ENCODE results near the gene MIOX. TPM values are rescaled to one million over a fixed set of nuclear protein-coding genes. Genes with fewer than 3 reads are reported as not detected.

MIOX gene
- total and polyA plus RNA-seq, 2 of the 13 experiments (the other 11 are each of a cell fraction or from before 2014, with no cell fraction given) = 1.5 to 2.9 TPM

DNA sequence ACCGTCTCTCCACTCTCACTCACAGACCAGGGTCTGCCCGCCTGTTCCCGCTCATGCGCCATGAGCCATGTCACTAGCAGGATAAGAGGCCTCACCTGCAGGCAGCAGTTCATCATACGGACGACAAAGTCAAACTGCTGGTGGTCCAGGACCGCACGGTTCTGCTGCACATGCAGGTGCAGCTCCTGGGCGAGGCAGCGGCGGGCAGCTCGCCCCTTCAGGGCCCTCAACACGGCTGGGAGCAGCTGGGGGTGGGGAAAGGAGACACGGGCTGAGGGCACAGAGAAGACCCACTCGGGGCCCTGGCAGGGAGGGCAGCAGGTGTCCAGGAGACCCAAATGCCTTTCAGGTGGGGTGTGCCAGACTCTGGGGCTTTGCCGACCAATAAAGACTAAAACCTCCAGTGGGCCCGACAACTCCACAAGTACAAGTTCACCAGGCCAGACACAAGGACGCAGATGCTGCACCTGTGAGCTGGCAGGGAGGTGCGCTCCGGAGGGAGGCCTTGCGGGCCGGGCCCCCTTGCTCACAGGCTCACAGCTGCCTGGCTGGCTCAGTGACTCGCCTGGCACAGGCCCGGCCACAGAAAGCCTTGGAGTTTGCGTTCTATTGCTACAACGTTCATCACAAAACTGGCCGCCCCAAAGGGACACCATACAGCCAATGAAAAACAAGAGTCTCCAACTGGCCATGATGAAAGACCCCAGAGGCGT, 23.3 kb upstream of the MIOX start:
- DNase-seq (ENCODE audit: low spot score) (no peak), FAIRE-seq (no peak), ATAC-seq (no peak)
- no peaks in the 10 kb centered on the region for H3K4me1 ChIP-seq (ENCODE audit: insufficient read depth, low read length)
- H3K27me3 ChIP-seq (ENCODE audit: control insufficient read depth in 1 of 2, insufficient read depth in 2 of 2, low read length in 2 of 2) = no peaks in the 10 kb centered on the region
- POLR2A ChIA-PET = no interaction called here
- peaks cover 38 to 69% of the 10 kb centered on the region in 2 experiments; a peak in 4 of 5 replicates for H3K36me3 ChIP-seq (replicated peaks in 1 of 2; ENCODE audit: control insufficient read depth in 1 of 2, insufficient read depth in 2 of 2, low read length in 2 of 2)
- intact Hi-C loops (cut with micrococcal nuclease; ENCODE audit: unreplicated experiment) = no loop called here
- BruUV-seq (replicated peaks) = no TSS peak
- TF ChIP-seq AGO2 (optimal IDR thresholded peaks at IDR 0.05; ENCODE audit: low read depth, low read length) (peak; percentile 55), ARID2 (CRISPR knock-in tag; IDR thresholded peaks at IDR 0.05; ENCODE audit: borderline replicate concordance) (no peak), SETDB1 (CRISPR knock-in tag; IDR thresholded peaks at IDR 0.05; ENCODE audit: borderline replicate concordance) (no peak)
- no peak overlapping the region for H3K9ac ChIP-seq (ENCODE audit: insufficient read depth, low read depth, low read length)
- CTCF ChIA-PET (ENCODE audit: low intra/inter-chr PET ratio, low total read pairs) = no interaction called here
- 96% methylated on average over 17 of the region's 28 CpGs for WGBS (ENCODE audit: low lambda C conversion rate)
- H3K9me3 ChIP-seq (ENCODE audit: low read length) = no peaks in the 10 kb centered on the region
- H3K4me3 ChIP-seq (replicated peaks in 1 of 3; ENCODE audit: insufficient read depth in 1 of 3, low read depth in 2 of 3, low read length in 3 of 3) = no peak overlapping the region
- no peak overlapping the region for H2AFZ ChIP-seq (ENCODE audit: low read length)
- no peak overlapping the region for H3K4me2 ChIP-seq (ENCODE audit: low read depth, low read length)
- no peaks in the 10 kb centered on the region for H3K79me2 ChIP-seq (ENCODE audit: insufficient read depth, low read length)
- H3K27ac ChIP-seq (ENCODE audit: extremely low read length, insufficient read depth, low read length) = no peak overlapping the region
- in situ Hi-C loops (cut with HindIII; ENCODE audit: extremely low pct_ligation_motif_present, low pct_unique_long_range_greater_than_20kb) = no loop called here
- no peaks in the 10 kb centered on the region for H4K20me1 ChIP-seq (ENCODE audit: insufficient read depth, low read length)

DNA sequence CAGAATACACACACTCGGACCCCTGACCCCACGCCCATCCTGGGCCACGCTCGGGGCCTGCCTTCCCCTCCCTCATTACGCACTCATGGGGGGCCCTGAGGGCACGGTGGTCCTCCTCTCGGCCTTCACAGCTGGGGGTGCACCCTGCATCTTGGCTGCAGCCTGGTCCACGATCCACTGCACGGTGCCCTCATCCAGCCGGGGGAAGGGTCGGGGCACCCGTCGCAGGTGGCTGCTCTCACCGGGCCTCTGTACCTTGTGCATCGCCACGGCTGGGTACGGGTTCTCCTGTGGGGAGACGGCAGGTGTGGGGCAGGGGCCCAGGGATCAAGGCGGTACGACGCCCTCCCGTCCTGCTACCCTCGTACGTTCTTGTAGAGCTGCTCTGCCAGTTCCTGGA, 22.2 kb upstream of the MIOX start:
- H3K4me1 ChIP-seq (ENCODE audit: insufficient read depth, low read length) = no peaks in the 10 kb centered on the region
- ChIA-PET CTCF (ENCODE audit: low intra/inter-chr PET ratio, low total read pairs) (no interaction called here), POLR2A (no interaction called here)
- no TSS peak for BruUV-seq (replicated peaks)
- no peak overlapping the region for H2AFZ ChIP-seq (ENCODE audit: low read length)
- TF ChIP-seq SP4 (CRISPR knock-in tag; IDR thresholded peaks at IDR 0.05) (no peak), NFE2 (CRISPR knock-in tag; IDR thresholded peaks at IDR 0.05) (no peak), TSC22D2 (CRISPR knock-in tag; IDR thresholded peaks at IDR 0.05; ENCODE audit: borderline replicate concordance) (no peak), ARID2 (CRISPR knock-in tag; IDR thresholded peaks at IDR 0.05; ENCODE audit: borderline replicate concordance) (no peak), TBX3 (IDR thresholded peaks at IDR 0.05; ENCODE audit: borderline replicate concordance) (no peak)
- TF ChIP-seq, protein P1, sequence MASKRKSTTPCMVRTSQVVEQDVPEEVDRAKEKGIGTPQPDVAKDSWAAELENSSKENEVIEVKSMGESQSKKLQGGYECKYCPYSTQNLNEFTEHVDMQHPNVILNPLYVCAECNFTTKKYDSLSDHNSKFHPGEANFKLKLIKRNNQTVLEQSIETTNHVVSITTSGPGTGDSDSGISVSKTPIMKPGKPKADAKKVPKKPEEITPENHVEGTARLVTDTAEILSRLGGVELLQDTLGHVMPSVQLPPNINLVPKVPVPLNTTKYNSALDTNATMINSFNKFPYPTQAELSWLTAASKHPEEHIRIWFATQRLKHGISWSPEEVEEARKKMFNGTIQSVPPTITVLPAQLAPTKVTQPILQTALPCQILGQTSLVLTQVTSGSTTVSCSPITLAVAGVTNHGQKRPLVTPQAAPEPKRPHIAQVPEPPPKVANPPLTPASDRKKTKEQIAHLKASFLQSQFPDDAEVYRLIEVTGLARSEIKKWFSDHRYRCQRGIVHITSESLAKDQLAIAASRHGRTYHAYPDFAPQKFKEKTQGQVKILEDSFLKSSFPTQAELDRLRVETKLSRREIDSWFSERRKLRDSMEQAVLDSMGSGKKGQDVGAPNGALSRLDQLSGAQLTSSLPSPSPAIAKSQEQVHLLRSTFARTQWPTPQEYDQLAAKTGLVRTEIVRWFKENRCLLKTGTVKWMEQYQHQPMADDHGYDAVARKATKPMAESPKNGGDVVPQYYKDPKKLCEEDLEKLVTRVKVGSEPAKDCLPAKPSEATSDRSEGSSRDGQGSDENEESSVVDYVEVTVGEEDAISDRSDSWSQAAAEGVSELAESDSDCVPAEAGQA (IDR thresholded peaks at IDR 0.05; ENCODE audit: low read depth) = no peak
- TF ChIP-seq, protein P1 (CRISPR knock-in tag; IDR thresholded peaks at IDR 0.05; ENCODE audit: borderline replicate concordance) = no peak
- no peaks in the 10 kb centered on the region for H3K9me3 ChIP-seq (ENCODE audit: low read length)
- no peak overlapping the region for H3K4me2 ChIP-seq (ENCODE audit: low read depth, low read length)
- peaks cover 4% of the 10 kb centered on the region for H3K79me2 ChIP-seq (ENCODE audit: insufficient read depth, low read length)
- intact Hi-C loops (cut with micrococcal nuclease; ENCODE audit: unreplicated experiment) = no loop called here
- peaks cover 35 to 65% of the 10 kb centered on the region in 2 experiments; a peak in 4 of 5 replicates for H3K36me3 ChIP-seq (replicated peaks in 1 of 2; ENCODE audit: control insufficient read depth in 1 of 2, insufficient read depth in 2 of 2, low read length in 2 of 2)
- ATAC-seq = no peak
- no peak for DNase-seq (ENCODE audit: low spot score)
- no peaks in the 10 kb centered on the region for H4K20me1 ChIP-seq (ENCODE audit: insufficient read depth, low read length)
- H3K27ac ChIP-seq (ENCODE audit: extremely low read length, insufficient read depth, low read length) = no peak overlapping the region
- no peaks in the 10 kb centered on the region for H3K27me3 ChIP-seq (ENCODE audit: control insufficient read depth in 1 of 2, insufficient read depth in 2 of 2, low read length in 2 of 2)
- FAIRE-seq = no peak
- no peak overlapping the region for H3K4me3 ChIP-seq (replicated peaks in 1 of 3; ENCODE audit: insufficient read depth in 1 of 3, low read depth in 2 of 3, low read length in 3 of 3)
- H3K9ac ChIP-seq (ENCODE audit: insufficient read depth, low read depth, low read length) = no peak overlapping the region
- in situ Hi-C loops (cut with HindIII; ENCODE audit: extremely low pct_ligation_motif_present, low pct_unique_long_range_greater_than_20kb) = no loop called here
- WGBS (ENCODE audit: low lambda C conversion rate) = 93% methylated on average over 22 of the region's 24 CpGs
